RCC 7860 (cell line): ENCODE measurements around the gene HTR4.
A peak's percentile ranks its signal among the peaks of the same experiment; 100 is the strongest.
"Not testable (repeated sequence)": the region's sequence is repeated elsewhere in the genome, so short reads cannot be mapped to it uniquely, and the experiment has no call there.

Source experiments
- DNase-seq: peaks from one replicate; pipeline ENCODE4 v3.0.0-alpha.2; 2015; ENCODE audit warnings: low spot score
- FAIRE-seq: peaks from 2 replicates; lab custom pipeline; 2012; peaks lifted over from hg19 to GRCh38; lab: Jason Lieb, UNC

Gene HTR4

GRCh38 chr5:148484651-148485050 is 169.7 kb downstream of the HTR4 start:
- DNase-seq, result no peak
- no peak for FAIRE-seq

GRCh38 chr5:148483750-148484149 is 170.6 kb downstream of the HTR4 start:
- FAIRE-seq, result no peak
- DNase-seq, result no peak

GRCh38 chr5:148482697-148483462 is 171.4 kb downstream of the HTR4 start:
- FAIRE-seq, result no peak
- DNase-seq, result peak; percentile 40

- no peak for FAIRE-seq
- no peak for DNase-seq
Observed at GRCh38 chr5:148482196-148482595, 172.1 kb downstream of the HTR4 start.

- DNase-seq (no peak), FAIRE-seq (no peak)
Observed at GRCh38 chr5:148477429-148477828, 176.9 kb downstream of the HTR4 start.

- no peak for DNase-seq
- no peak for FAIRE-seq
Observed at GRCh38 chr5:148476302-148476701, 178.0 kb downstream of the HTR4 start.

- DNase-seq, result no peak
- FAIRE-seq, result no peak
Observed at GRCh38 chr5:148474025-148474511, 180.3 kb downstream of the HTR4 start.

GRCh38 chr5:148471379-148471778 is 182.9 kb downstream of the HTR4 start:
- DNase-seq (no peak), FAIRE-seq (no peak)

GRCh38 chr5:148469501-148469935 is 184.8 kb downstream of the HTR4 start:
- FAIRE-seq, result no peak
- DNase-seq, result no peak

- not testable (repeated sequence) for DNase-seq, FAIRE-seq
Observed at GRCh38 chr5:148468746-148469145, 185.6 kb downstream of the HTR4 start.

- no peak for FAIRE-seq
Observed at GRCh38 chr5:148467958-148468357, 186.4 kb downstream of the HTR4 start.

GRCh38 chr5:148466236-148466580 is 188.1 kb downstream of the HTR4 start:
- DNase-seq (no peak), FAIRE-seq (no peak)

More at GRCh38 chr5:148467958-148468357, 186.4 kb downstream of the HTR4 start:
- DNase-seq, result no peak

- DNase-seq (no peak), FAIRE-seq (no peak)
Observed at GRCh38 chr5:148465381-148466235, 188.7 kb downstream of the HTR4 start.

GRCh38 chr5:148459669-148460068 is 194.7 kb downstream of the HTR4 start:
- no peak for FAIRE-seq
- DNase-seq, result no peak

- no peak for FAIRE-seq
- no peak for DNase-seq
Observed at GRCh38 chr5:148458036-148458888, 196.1 kb downstream of the HTR4 start.

GRCh38 chr5:148457183-148457620 is 197.1 kb downstream of the HTR4 start:
- DNase-seq (no peak), FAIRE-seq (no peak)

GRCh38 chr5:148455185-148455584 is 199.1 kb downstream of the HTR4 start:
- no peak for DNase-seq
- FAIRE-seq, result no peak

GRCh38 chr5:148454576-148454975 is 199.8 kb downstream of the HTR4 start:
- no peak for DNase-seq
- no peak for FAIRE-seq

- FAIRE-seq (no peak), DNase-seq (no peak)
Observed at GRCh38 chr5:148452499-148453193, 201.7 kb downstream of the HTR4 start.

- FAIRE-seq (no peak), DNase-seq (no peak)
Observed at GRCh38 chr5:148446611-148447010, 207.7 kb downstream of the HTR4 start.
